Neuron (in vitro differentiated cells): Measurements from ENCODE around the gene LRRTM4.

Source experiments
- H2AFZ ChIP-seq: one replicate; pipeline ENCODE4 v1.6.1; 2013; ENCODE audit warnings: low read depth, mild to moderate bottlenecking, inconsistent platforms, low read length, moderate library complexity
- H3K27me3 ChIP-seq: one replicate; pipeline ENCODE4 v1.6.1; 2013; ENCODE audit warnings: low read length; ENCODE audit not compliant: insufficient read depth
- H3K36me3 ChIP-seq: one replicate; pipeline ENCODE4 v1.6.1; 2013; ENCODE audit warnings: low read length; ENCODE audit not compliant: insufficient read depth
- H3K4me1 ChIP-seq: one replicate; pipeline ENCODE4 v1.6.1; 2013; ENCODE audit warnings: low read length; ENCODE audit not compliant: insufficient read depth
- H3K4me3 ChIP-seq: 2 replicates; pipeline ENCODE4 v1.5.1; 2013; ENCODE audit warnings: mild to moderate bottlenecking, low read length, moderate library complexity
- H3K9me3 ChIP-seq: one replicate; pipeline ENCODE4 v1.6.1; 2013; ENCODE audit warnings: low read length

The LRRTM4 gene

DNA sequence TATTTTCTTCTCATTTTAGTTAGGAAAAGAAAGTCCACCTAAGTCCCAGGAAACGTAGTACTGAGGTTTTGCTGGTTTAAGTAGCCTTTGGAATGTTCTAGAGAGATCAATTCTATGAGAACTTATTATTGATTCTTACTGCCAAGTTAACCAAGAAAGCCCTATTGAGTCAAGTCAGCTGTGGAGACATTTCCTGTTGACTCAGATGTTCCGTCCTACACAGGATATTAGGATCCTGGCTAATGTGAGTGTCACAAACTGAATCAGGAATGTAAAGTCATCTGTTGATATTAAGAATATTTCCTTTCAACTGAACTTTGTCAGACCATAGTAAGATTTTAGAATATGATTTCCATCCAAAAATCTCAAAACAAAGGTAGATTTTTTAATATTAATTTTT lies 654.3 kb downstream of the LRRTM4 start:
- Histone ChIP-seq H2AFZ (no peak overlapping the region), H3K27me3 (no peaks in the 10 kb centered on the region), H3K4me1 (peaks cover 2% of the 10 kb centered on the region), H3K9me3 (no peaks in the 10 kb centered on the region), H3K4me3 (no peak overlapping the region), H3K36me3 (no peaks in the 10 kb centered on the region)

DNA sequence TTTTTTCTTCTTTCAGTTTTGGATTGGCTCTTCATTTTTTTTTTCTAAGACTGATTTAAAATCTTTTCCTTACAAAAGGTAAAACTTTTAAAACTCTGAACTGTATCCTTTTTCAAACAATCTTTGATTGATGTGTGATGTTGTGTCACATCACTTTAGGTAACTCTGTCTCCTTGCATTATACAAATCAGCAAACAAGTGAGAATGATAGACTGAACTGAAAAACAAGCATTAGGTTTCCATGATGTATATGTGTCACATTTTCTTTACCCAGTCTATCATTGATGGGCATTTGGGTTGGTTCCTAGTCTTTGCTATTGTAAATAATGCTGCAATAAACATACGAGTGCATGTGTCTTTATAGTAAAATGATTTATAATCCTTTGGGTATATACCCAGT lies 655.7 kb downstream of the LRRTM4 start:
- peaks cover 4% of the 10 kb centered on the region for H3K4me1 ChIP-seq
- no peak overlapping the region for H2AFZ ChIP-seq
- H3K4me3 ChIP-seq = no peak overlapping the region
- no peaks in the 10 kb centered on the region for H3K36me3 ChIP-seq
- no peaks in the 10 kb centered on the region for H3K9me3 ChIP-seq
- H3K27me3 ChIP-seq = no peaks in the 10 kb centered on the region

DNA sequence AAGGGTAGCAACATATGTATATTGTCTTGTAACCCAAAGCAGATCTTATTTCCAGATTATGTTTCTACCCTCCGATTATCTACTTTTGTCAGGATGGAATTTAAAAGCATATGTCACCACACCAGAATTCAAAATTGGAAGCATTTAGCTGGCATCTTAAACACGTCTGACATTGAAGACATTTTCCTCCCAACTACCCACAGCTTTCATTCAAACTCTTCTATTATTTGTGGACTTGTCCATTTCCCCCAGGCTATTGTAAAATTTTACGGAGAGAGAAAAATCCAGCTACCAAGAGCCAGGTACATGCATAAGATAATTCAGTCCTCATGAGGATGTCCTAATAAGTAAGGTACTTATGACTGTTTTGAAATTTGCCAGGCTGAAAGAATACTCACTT lies 659.3 kb downstream of the LRRTM4 start:
- Histone ChIP-seq H3K27me3 (no peaks in the 10 kb centered on the region), H2AFZ (no peak overlapping the region), H3K4me3 (no peak overlapping the region), H3K4me1 (peaks cover 2% of the 10 kb centered on the region), H3K9me3 (no peaks in the 10 kb centered on the region), H3K36me3 (no peaks in the 10 kb centered on the region)

DNA sequence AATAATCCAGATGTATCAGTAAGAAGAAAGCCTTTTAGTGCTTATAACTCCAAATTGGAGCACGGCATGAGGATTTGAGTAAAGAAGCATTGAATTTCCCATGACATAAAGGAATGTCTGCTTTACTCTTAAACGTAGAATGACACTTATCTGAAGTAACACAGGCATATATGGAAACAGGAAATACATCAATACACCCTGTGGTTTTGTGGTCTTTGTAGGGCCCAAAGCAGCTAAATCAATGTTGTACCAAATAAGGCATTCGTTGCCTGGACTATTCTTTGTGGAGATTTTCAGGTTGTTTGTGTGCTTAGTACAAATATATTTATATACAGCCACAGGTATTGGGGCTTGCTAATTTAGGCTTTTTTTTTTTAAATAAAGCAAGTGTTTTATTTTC lies 660.5 kb downstream of the LRRTM4 start:
- H3K27me3 ChIP-seq = no peaks in the 10 kb centered on the region
- H2AFZ ChIP-seq = no peak overlapping the region
- no peaks in the 10 kb centered on the region for H3K9me3 ChIP-seq
- H3K4me3 ChIP-seq = no peak overlapping the region
- H3K4me1 ChIP-seq = peaks cover 2% of the 10 kb centered on the region
- H3K36me3 ChIP-seq = no peaks in the 10 kb centered on the region

DNA sequence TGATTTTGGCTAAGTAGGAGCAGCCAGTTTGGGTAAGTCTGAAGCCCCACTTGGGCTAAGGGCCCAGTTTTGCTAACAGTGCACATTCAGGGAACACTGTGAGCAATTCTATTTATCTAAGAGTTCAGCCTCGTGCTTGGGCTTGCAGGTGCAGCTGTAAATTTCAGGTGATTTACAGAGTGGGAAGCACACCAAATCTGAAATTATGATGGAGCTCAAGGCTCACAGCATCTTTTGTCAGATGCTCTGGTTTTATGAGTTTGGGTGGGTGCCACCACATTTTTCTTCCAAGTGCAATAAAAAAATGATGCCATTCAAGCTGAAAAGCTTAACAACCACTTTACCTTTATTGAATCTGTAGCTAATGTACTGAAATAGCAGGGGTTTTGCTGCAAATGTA lies 671.2 kb downstream of the LRRTM4 start:
- no peaks in the 10 kb centered on the region for H3K36me3 ChIP-seq
- H2AFZ ChIP-seq = no peak overlapping the region
- no peaks in the 10 kb centered on the region for H3K27me3 ChIP-seq
- no peaks in the 10 kb centered on the region for H3K4me1 ChIP-seq
- H3K4me3 ChIP-seq = no peak overlapping the region
- H3K9me3 ChIP-seq = no peaks in the 10 kb centered on the region

DNA sequence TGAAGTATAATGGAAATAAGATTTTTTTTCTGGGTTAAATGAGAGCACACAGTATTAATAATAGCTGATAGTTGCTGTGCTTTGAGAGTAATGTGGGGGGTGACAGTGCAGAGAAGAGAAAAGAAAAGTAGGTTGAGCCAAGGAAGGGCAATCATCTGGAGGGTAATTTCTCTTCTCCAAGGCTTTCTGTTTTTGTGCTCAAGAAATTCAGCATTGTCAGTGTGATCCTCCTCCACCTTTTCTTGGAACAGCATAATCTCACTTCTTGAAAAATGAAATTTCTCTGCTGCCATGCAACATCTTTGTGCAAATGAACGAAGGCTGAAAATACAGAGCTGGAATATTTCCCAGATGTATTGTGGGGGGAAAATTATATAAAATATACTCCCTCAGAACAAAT lies 673.1 kb downstream of the LRRTM4 start:
- Histone ChIP-seq H3K4me3 (no peak overlapping the region), H3K36me3 (no peaks in the 10 kb centered on the region), H3K9me3 (no peaks in the 10 kb centered on the region), H3K4me1 (no peaks in the 10 kb centered on the region), H2AFZ (no peak overlapping the region), H3K27me3 (no peaks in the 10 kb centered on the region)

DNA sequence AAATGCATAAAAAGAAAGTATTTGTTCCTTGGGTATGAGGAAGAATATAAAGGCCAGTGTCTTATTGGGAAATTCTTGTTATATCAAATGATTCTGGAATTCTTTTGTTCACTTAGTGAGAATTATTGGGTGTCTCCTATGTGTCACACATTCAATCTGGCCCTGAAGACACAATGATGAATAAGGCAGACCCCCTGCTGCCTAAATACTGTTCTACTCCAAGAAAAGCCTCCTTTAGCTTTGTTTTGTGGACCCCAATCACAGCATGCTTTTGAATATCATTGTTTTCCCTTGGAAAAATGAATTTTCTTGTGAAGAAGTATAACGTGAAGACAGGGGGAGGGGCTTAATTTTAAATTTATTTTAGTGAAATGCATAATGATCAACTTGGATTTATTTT lies 682.4 kb downstream of the LRRTM4 start:
- Histone ChIP-seq H3K4me1 (peaks cover 8% of the 10 kb centered on the region), H2AFZ (no peak overlapping the region), H3K4me3 (no peak overlapping the region)

DNA sequence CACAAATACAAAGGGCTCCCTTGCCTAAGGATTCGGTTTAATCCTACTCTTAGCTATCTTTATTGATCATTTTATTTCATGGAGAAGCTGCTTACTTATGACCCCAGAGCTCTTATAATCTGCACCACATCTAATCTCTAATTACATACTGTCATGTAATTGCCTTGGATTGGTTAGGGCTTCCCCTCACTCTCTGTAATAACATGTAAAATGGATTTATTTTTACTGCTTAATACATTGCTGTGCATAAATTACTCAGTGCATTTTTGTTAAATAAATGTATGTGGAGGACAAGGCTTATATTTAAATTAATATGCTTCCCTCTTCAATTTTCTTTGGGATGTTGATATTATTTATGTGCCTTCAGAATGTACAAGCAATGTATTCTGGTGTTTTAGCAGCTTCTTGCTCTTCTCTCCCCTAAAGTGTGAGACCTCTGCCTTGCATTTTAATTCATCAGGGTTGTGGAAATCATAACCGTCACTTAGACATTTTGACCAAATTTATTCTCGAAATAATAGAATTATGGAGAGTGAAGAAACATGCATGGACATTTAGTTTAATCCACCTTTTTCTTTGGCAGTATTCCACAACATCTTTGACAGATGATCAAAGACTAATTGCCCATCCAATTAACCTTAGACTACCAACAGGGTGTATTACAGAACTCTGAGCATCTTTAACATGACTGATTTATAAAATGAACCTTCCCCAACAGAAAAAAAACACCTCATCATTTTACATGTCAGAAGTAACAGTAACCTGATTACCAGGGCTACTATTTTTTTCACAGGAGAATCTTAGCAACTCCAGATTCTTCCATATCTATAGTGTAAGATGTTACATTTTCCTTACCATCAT lies 692.6 kb downstream of the LRRTM4 start:
- Histone ChIP-seq H2AFZ (no peak overlapping the region), H3K9me3 (no peaks in the 10 kb centered on the region), H3K4me1 (peaks cover 5% of the 10 kb centered on the region), H3K4me3 (no peak overlapping the region), H3K36me3 (no peaks in the 10 kb centered on the region), H3K27me3 (no peaks in the 10 kb centered on the region)

More for the DNA sequence above, 682.4 kb downstream of the LRRTM4 start:
- Histone ChIP-seq H3K27me3 (no peaks in the 10 kb centered on the region), H3K9me3 (no peaks in the 10 kb centered on the region), H3K36me3 (no peaks in the 10 kb centered on the region)

DNA sequence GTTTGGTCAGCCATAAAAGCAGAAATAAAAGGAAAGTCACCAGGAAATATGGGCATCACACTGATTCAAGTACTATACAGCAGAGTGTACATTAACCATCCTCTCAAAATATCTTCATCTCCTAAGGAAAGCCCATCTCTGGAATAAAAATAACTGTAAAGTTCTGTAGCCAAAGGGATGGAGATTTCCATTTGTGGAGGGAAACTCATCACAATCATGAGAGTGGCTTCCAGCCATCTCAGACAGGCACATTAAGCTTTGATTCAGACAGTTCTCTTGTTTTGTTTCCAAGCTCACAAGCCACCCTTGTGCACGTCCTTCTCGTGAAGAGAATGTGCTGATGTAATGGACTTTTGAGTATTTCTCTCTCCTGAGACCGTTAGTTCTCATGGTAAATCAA lies 695.5 kb downstream of the LRRTM4 start:
- Histone ChIP-seq H3K4me3 (no peak overlapping the region), H3K36me3 (no peaks in the 10 kb centered on the region), H2AFZ (no peak overlapping the region), H3K27me3 (no peaks in the 10 kb centered on the region), H3K9me3 (no peaks in the 10 kb centered on the region), H3K4me1 (peaks cover 5% of the 10 kb centered on the region)

DNA sequence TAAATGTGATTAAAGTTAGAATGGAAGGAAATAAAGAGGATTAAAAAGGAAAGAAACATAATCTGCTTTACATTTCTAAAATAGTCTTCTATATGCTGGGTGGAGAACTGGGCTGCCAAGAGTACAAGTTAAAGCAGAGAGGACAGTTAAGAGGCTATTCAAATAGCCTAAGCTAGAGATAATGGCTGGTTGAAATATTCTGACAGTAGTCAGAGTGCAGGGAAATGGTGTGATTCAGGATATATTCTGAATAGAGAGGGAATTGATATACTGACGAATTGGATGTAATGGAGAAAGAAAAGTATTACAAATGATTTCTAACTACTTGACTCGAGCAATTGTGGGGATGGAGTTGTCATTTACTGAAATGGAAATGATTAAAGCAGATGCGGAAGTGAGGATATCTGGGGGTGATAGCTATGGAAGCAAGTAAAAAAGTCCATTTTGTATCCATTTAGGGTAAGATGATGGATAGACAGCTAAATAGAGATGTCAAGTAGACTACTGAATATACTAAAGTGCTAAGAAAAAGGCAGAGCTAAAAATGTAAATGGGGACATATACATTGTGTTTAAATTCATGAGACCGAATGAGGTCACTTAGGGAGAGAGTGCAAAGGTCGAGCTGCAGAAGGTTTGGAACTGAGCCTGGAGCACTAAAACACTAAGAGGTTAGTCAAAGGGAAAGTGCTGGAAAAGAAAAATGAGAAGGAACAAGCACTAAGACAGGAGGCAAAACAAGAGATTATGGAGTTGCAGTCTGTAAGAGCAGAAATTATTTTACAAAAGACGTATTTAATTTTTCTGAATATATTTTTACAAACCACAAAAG lies 696.8 kb downstream of the LRRTM4 start:
- Histone ChIP-seq H3K36me3 (no peaks in the 10 kb centered on the region), H2AFZ (no peak overlapping the region), H3K4me3 (no peak overlapping the region), H3K9me3 (no peaks in the 10 kb centered on the region), H3K4me1 (peaks cover 5% of the 10 kb centered on the region), H3K27me3 (no peaks in the 10 kb centered on the region)

DNA sequence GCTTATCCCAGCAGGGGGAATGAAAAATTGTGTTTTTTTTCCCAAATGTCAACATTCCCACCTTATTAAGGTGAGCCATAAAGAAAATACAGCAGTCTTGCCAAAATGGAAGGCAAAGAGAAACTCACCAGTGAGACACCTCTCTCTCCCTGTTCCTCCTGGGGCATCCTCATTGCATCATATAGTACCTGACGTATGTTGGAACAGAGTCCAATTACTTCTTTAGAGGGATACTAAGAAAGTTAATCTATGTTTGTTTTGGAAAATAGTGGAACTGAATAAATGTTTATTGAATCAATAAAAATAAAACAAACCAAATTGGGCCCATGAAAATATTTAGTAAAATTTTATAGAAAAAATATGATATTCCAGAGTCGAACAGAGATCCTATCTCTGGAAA lies 700.4 kb downstream of the LRRTM4 start:
- H3K4me3 ChIP-seq = no peak overlapping the region
- H2AFZ ChIP-seq = no peak overlapping the region
- no peaks in the 10 kb centered on the region for H3K9me3 ChIP-seq
- H3K36me3 ChIP-seq = no peaks in the 10 kb centered on the region
- no peaks in the 10 kb centered on the region for H3K27me3 ChIP-seq
- peaks cover 5% of the 10 kb centered on the region for H3K4me1 ChIP-seq

DNA sequence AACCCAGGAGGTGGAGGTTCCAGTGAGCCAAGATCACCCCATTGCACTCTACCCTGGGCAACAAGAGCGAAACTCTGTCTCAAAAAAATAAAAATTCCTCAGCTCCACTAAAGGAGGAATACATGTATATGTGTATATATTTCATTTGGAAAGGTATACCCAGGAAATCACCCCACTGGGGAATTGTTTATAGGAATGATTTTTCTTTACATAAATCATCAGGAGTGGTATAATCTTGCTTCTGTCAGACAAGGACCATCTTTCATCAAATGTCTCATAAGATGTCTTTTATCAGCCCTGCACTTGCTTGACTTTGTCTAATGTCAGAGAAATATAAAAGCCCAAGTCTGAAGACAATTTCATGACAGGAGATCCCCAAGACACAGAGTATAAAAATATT lies 709.1 kb downstream of the LRRTM4 start:
- Histone ChIP-seq H3K4me3 (no peak overlapping the region), H3K36me3 (no peaks in the 10 kb centered on the region), H3K9me3 (no peaks in the 10 kb centered on the region), H2AFZ (no peak overlapping the region), H3K4me1 (no peaks in the 10 kb centered on the region), H3K27me3 (no peaks in the 10 kb centered on the region)

DNA sequence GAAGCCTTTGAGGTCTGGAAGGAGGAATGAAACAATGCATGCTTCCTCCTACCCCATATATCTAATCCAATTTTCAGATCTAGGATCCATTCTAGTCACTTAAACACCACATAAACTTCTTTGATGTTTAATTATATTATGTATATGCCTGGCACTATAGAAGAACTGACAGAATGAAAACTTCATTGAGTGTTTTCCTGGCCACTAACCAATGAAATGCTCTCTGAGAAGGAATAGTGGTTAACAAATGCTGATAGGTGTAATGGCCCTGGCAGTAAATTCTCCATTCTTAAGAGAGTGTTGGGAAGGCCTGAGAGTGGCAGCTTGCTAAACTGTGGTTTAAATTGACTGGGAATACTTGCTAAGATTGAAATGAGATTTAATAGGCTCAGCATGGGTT lies 710.0 kb downstream of the LRRTM4 start:
- H3K4me1 ChIP-seq = no peaks in the 10 kb centered on the region
- H3K27me3 ChIP-seq = no peaks in the 10 kb centered on the region
- H3K36me3 ChIP-seq = no peaks in the 10 kb centered on the region
- no peaks in the 10 kb centered on the region for H3K9me3 ChIP-seq
- no peak overlapping the region for H3K4me3 ChIP-seq
- H2AFZ ChIP-seq = no peak overlapping the region
